ENCODE results near the gene ASB1. TPM values are rescaled to one million over a fixed set of nuclear protein-coding genes. Genes with fewer than 3 reads are reported as not detected.
A peak's percentile ranks its signal among the peaks of the same experiment; 100 is the strongest.

The ASB1 gene
- total and polyA plus RNA-seq, 2 of the 13 experiments (the other 11 are each of a cell fraction or from before 2014, with no cell fraction given): 48.6 to 49.2 TPM

DNA sequence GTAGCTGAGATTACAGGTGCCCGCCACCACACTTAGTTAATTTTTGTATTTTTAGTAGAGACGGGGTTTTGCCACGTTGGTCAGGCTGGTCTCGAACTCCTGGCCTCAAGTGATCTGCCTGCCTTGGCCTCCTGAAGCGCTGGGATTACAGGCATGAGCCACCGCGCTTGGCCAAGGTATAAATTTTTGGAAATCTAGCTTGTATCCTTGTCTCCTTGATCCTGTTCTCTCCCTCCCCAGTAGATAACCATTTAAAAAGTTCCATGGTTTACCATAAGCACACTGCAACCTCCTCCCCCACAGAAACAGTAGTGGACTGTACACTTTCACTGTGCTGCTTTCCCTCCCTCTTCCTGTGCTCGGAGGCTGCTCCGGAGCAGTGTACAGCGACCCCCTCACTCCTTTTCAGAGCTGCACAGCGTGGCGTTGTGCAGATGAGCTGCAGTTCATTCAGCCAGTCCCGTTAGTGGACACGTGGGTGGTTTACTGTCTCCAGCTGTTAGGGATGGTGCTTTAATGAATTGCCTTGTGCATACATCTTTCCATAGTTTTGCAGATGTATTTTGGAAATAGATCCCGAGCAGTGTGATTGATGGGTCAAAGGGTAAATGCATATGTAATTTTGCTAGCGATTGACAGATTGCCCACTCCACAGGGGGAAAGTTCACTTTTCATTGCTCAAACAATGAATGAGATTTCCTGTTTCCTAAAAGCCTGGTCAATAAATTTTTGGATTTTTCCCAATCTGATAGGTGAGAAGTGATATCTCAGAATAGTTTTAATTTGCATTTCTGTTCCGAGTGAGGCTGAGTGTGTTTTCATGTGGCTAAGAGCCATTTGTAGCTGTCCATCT is 14.8 kb downstream of the ASB1 start (continued):
- TF ChIP-seq ETV5 (CRISPR knock-in tag; IDR thresholded peaks at IDR 0.05; ENCODE audit: borderline replicate concordance) (peak; percentile 94), ZNF776 (CRISPR knock-in tag; IDR thresholded peaks at IDR 0.05) (no peak), ZBTB21 (CRISPR knock-in tag; IDR thresholded peaks at IDR 0.05) (no peak), RARG (CRISPR knock-in tag; IDR thresholded peaks at IDR 0.05; ENCODE audit: low read depth) (no peak), GATAD2A (CRISPR knock-in tag; IDR thresholded peaks at IDR 0.05) (peak; percentile 89), CAMTA2 (CRISPR knock-in tag; IDR thresholded peaks at IDR 0.05; ENCODE audit: borderline replicate concordance) (no peak), NBN (conservative IDR thresholded peaks at IDR 0.05) (no peak), RCOR2 (CRISPR knock-in tag; IDR thresholded peaks at IDR 0.05) (peak; percentile 67), ARHGAP35 (CRISPR knock-in tag; IDR thresholded peaks at IDR 0.05; ENCODE audit: borderline replicate concordance) (no peak), RXRA (CRISPR knock-in tag; IDR thresholded peaks at IDR 0.05) (peak; percentile 71; the same call in 1 of the 2 replicates), ZFP37 (CRISPR knock-in tag; IDR thresholded peaks at IDR 0.05; ENCODE audit: borderline replicate concordance) (no peak), ZNF121 (CRISPR knock-in tag; IDR thresholded peaks at IDR 0.05) (peak; percentile 92), NPAS2 (CRISPR knock-in tag; IDR thresholded peaks at IDR 0.05; ENCODE audit: borderline replicate concordance) (no peak), CC2D1A (CRISPR knock-in tag; IDR thresholded peaks at IDR 0.05) (0 out of 2 replicates have a peak, but pooled peaks have one; percentile 78), ZNF788 (CRISPR knock-in tag; IDR thresholded peaks at IDR 0.05; ENCODE audit: borderline replicate concordance) (peak; percentile 72; the same call in 1 of the 2 replicates)
- TF ChIP-seq, protein P1, sequence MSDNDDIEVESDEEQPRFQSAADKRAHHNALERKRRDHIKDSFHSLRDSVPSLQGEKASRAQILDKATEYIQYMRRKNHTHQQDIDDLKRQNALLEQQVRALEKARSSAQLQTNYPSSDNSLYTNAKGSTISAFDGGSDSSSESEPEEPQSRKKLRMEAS (IDR thresholded peaks at IDR 0.05): peak; percentile 96
- TF ChIP-seq, protein P2, sequence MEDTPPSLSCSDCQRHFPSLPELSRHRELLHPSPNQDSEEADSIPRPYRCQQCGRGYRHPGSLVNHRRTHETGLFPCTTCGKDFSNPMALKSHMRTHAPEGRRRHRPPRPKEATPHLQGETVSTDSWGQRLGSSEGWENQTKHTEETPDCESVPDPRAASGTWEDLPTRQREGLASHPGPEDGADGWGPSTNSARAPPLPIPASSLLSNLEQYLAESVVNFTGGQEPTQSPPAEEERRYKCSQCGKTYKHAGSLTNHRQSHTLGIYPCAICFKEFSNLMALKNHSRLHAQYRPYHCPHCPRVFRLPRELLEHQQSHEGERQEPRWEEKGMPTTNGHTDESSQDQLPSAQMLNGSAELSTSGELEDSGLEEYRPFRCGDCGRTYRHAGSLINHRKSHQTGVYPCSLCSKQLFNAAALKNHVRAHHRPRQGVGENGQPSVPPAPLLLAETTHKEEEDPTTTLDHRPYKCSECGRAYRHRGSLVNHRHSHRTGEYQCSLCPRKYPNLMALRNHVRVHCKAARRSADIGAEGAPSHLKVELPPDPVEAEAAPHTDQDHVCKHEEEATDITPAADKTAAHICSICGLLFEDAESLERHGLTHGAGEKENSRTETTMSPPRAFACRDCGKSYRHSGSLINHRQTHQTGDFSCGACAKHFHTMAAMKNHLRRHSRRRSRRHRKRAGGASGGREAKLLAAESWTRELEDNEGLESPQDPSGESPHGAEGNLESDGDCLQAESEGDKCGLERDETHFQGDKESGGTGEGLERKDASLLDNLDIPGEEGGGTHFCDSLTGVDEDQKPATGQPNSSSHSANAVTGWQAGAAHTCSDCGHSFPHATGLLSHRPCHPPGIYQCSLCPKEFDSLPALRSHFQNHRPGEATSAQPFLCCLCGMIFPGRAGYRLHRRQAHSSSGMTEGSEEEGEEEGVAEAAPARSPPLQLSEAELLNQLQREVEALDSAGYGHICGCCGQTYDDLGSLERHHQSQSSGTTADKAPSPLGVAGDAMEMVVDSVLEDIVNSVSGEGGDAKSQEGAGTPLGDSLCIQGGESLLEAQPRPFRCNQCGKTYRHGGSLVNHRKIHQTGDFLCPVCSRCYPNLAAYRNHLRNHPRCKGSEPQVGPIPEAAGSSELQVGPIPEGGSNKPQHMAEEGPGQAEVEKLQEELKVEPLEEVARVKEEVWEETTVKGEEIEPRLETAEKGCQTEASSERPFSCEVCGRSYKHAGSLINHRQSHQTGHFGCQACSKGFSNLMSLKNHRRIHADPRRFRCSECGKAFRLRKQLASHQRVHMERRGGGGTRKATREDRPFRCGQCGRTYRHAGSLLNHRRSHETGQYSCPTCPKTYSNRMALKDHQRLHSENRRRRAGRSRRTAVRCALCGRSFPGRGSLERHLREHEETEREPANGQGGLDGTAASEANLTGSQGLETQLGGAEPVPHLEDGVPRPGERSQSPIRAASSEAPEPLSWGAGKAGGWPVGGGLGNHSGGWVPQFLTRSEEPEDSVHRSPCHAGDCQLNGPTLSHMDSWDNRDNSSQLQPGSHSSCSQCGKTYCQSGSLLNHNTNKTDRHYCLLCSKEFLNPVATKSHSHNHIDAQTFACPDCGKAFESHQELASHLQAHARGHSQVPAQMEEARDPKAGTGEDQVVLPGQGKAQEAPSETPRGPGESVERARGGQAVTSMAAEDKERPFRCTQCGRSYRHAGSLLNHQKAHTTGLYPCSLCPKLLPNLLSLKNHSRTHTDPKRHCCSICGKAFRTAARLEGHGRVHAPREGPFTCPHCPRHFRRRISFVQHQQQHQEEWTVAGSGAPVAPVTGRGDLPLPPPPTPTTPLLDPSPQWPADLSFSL (CRISPR knock-in tag; IDR thresholded peaks at IDR 0.05): no peak
- TF ChIP-seq, protein P3, sequence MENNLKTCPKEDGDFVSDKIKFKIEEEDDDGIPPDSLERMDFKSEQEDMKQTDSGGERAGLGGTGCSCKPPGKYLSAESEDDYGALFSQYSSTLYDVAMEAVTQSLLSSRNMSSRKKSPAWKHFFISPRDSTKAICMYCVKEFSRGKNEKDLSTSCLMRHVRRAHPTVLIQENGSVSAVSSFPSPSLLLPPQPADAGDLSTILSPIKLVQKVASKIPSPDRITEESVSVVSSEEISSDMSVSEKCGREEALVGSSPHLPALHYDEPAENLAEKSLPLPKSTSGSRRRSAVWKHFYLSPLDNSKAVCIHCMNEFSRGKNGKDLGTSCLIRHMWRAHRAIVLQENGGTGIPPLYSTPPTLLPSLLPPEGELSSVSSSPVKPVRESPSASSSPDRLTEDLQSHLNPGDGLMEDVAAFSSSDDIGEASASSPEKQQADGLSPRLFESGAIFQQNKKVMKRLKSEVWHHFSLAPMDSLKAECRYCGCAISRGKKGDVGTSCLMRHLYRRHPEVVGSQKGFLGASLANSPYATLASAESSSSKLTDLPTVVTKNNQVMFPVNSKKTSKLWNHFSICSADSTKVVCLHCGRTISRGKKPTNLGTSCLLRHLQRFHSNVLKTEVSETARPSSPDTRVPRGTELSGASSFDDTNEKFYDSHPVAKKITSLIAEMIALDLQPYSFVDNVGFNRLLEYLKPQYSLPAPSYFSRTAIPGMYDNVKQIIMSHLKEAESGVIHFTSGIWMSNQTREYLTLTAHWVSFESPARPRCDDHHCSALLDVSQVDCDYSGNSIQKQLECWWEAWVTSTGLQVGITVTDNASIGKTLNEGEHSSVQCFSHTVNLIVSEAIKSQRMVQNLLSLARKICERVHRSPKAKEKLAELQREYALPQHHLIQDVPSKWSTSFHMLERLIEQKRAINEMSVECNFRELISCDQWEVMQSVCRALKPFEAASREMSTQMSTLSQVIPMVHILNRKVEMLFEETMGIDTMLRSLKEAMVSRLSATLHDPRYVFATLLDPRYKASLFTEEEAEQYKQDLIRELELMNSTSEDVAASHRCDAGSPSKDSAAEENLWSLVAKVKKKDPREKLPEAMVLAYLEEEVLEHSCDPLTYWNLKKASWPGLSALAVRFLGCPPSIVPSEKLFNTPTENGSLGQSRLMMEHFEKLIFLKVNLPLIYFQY (CRISPR knock-in tag; IDR thresholded peaks at IDR 0.05; ENCODE audit: borderline replicate concordance): peak; percentile 65; the same call in 1 of the 2 replicates

All from HepG2 (cell line).